ENCODE results near the gene DCAF8.

DCAF8 gene

DNA sequence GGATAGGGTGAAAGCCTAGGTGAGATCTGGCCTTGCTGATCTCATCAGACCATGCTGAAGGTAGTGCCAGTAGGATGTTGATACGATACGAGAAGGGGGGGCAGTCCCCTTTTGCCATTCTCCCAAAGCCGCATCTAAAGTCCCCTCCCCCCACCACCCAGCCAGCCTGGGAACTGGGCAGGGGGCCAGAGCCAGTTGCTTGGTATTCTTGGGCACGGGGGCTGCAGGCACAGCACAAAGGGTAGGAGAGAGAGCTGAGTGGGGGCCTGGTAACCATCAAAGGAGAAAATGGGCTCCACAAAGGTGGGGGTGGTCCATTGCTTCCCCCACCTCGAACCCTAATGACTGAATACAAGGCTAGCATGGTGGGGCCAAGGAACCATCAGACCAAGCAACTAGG is 51.8 kb downstream of the DCAF8 start:
- no peak for TF ChIP-seq SNAI2 (CRISPR knock-in tag; IDR thresholded peaks at IDR 0.05)
- TF ChIP-seq, protein P1, sequence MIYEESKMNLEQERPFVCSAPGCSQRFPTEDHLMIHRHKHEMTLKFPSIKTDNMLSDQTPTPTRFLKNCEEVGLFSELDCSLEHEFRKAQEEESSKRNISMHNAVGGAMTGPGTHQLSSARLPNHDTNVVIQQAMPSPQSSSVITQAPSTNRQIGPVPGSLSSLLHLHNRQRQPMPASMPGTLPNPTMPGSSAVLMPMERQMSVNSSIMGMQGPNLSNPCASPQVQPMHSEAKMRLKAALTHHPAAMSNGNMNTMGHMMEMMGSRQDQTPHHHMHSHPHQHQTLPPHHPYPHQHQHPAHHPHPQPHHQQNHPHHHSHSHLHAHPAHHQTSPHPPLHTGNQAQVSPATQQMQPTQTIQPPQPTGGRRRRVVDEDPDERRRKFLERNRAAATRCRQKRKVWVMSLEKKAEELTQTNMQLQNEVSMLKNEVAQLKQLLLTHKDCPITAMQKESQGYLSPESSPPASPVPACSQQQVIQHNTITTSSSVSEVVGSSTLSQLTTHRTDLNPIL (CRISPR knock-in tag; IDR thresholded peaks at IDR 0.05; ENCODE audit: low read depth): no peak
- TF ChIP-seq, protein P2, sequence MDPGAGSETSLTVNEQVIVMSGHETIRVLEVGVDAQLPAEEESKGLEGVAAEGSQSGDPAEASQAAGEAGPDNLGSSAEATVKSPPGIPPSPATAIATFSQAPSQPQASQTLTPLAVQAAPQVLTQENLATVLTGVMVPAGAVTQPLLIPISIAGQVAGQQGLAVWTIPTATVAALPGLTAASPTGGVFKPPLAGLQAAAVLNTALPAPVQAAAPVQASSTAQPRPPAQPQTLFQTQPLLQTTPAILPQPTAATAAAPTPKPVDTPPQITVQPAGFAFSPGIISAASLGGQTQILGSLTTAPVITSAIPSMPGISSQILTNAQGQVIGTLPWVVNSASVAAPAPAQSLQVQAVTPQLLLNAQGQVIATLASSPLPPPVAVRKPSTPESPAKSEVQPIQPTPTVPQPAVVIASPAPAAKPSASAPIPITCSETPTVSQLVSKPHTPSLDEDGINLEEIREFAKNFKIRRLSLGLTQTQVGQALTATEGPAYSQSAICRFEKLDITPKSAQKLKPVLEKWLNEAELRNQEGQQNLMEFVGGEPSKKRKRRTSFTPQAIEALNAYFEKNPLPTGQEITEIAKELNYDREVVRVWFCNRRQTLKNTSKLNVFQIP (CRISPR knock-in tag; IDR thresholded peaks at IDR 0.05; ENCODE audit: borderline replicate concordance, low read depth): no peak
- no peak for TF ChIP-seq OSR1 (CRISPR knock-in tag; IDR thresholded peaks at IDR 0.05)
- TF ChIP-seq, protein P3, sequence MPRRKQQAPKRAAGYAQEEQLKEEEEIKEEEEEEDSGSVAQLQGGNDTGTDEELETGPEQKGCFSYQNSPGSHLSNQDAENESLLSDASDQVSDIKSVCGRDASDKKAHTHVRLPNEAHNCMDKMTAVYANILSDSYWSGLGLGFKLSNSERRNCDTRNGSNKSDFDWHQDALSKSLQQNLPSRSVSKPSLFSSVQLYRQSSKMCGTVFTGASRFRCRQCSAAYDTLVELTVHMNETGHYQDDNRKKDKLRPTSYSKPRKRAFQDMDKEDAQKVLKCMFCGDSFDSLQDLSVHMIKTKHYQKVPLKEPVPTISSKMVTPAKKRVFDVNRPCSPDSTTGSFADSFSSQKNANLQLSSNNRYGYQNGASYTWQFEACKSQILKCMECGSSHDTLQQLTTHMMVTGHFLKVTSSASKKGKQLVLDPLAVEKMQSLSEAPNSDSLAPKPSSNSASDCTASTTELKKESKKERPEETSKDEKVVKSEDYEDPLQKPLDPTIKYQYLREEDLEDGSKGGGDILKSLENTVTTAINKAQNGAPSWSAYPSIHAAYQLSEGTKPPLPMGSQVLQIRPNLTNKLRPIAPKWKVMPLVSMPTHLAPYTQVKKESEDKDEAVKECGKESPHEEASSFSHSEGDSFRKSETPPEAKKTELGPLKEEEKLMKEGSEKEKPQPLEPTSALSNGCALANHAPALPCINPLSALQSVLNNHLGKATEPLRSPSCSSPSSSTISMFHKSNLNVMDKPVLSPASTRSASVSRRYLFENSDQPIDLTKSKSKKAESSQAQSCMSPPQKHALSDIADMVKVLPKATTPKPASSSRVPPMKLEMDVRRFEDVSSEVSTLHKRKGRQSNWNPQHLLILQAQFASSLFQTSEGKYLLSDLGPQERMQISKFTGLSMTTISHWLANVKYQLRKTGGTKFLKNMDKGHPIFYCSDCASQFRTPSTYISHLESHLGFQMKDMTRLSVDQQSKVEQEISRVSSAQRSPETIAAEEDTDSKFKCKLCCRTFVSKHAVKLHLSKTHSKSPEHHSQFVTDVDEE (CRISPR knock-in tag; IDR thresholded peaks at IDR 0.05): no peak
- no peak for TF ChIP-seq ISL1 (CRISPR knock-in tag; IDR thresholded peaks at IDR 0.05)
- no peak for TF ChIP-seq ZNF70 (CRISPR knock-in tag; IDR thresholded peaks at IDR 0.05)
- no peak for TF ChIP-seq ESRRG (CRISPR knock-in tag; IDR thresholded peaks at IDR 0.05)
- TF ChIP-seq RARB (CRISPR knock-in tag; IDR thresholded peaks at IDR 0.05): no peak
- TF ChIP-seq ZNF565 (CRISPR knock-in tag; conservative IDR thresholded peaks at IDR 0.05; ENCODE audit: low read depth): no peak
- TF ChIP-seq BACH2 (CRISPR knock-in tag; IDR thresholded peaks at IDR 0.05; ENCODE audit: borderline replicate concordance): no peak
- no peak for TF ChIP-seq GLIS3 (CRISPR knock-in tag; IDR thresholded peaks at IDR 0.05)
- TF ChIP-seq CSDC2 (CRISPR knock-in tag; IDR thresholded peaks at IDR 0.05): no peak
- no peak for TF ChIP-seq ZFP30 (CRISPR knock-in tag; IDR thresholded peaks at IDR 0.05)
- no peak for TF ChIP-seq TCF4 (CRISPR knock-in tag; IDR thresholded peaks at IDR 0.05; ENCODE audit: borderline replicate concordance)
- no peak for TF ChIP-seq ZNF8 (CRISPR knock-in tag; IDR thresholded peaks at IDR 0.05)
- no peak for ATAC-seq

DNA sequence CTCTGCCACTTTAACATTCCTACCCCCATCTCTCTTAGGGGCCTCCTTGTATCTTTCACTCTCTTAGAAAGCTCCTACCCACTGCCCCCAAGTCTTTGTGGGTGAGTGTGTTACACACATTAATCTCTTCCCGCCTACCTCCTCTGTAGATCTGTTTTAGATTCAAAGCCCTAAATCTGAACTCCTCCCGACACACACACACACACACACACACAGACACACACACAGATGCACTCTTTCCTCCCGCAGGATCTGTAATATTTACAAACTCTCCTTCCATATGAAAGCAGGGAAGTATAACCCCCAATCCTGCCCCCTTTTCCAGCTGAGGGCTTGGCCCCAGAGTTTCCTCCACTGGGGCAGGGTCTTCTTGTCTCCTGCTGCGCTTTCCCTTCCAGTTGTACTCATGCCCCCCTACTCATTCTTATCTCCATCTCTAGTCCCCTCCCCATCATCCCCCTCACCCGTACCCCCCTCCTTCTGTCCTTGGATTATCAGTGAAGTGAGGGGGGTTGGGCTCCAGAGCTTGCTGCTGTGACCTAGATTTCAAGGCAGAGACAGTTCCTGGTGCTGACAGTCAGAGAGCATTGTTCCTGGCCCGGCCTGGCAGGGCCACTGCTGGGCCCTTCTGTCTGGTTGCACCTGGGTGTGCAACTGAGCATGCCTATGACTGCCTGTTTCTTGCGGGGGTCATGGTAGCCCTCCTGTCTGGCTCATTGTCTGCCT is 52.9 kb downstream of the DCAF8 start:
- no peak for ATAC-seq
- TF ChIP-seq, protein P1 (CRISPR knock-in tag; IDR thresholded peaks at IDR 0.05; ENCODE audit: low read depth): no peak
- TF ChIP-seq ZFP3 (CRISPR knock-in tag; IDR thresholded peaks at IDR 0.05): no peak
- TF ChIP-seq, protein P4, sequence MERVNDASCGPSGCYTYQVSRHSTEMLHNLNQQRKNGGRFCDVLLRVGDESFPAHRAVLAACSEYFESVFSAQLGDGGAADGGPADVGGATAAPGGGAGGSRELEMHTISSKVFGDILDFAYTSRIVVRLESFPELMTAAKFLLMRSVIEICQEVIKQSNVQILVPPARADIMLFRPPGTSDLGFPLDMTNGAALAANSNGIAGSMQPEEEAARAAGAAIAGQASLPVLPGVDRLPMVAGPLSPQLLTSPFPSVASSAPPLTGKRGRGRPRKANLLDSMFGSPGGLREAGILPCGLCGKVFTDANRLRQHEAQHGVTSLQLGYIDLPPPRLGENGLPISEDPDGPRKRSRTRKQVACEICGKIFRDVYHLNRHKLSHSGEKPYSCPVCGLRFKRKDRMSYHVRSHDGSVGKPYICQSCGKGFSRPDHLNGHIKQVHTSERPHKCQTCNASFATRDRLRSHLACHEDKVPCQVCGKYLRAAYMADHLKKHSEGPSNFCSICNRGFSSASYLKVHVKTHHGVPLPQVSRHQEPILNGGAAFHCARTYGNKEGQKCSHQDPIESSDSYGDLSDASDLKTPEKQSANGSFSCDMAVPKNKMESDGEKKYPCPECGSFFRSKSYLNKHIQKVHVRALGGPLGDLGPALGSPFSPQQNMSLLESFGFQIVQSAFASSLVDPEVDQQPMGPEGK (CRISPR knock-in tag; IDR thresholded peaks at IDR 0.05; ENCODE audit: borderline replicate concordance): no peak
- no peak for TF ChIP-seq GLIS3 (CRISPR knock-in tag; IDR thresholded peaks at IDR 0.05)

DNA sequence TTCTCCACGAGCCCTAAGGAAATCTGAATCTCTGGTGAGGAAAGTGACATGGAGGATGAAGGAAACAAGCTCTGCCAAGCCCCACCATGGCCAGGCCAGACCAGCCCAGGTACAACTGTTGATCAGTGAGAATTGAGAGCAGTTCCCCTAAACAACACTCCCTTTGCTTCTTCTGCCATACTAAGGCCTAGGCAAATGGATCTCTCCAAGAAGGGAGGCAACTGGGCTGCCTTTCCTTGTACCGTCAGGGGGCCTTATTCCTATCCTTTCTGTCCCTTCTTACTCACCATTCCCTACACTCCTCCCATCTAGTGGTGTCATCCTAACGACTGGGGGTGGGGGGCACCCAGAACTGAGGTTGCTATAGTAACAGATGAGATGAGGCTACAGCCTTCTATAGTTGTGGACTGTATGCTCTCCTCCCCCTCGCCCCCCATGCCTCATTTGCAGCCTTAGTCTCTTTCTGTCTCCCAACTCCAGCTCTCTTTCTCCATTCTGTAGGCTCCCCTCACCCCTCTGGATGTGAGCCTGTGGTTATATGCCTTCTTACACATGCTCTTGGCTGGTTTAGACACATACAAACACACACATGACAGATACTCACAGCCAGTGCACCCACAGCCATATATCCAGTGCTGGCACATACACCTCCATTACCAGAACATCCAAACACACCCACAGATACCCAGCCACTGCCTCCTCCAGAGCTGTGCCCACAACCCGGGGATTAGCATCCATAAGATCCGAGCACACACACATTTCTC is 53.6 kb downstream of the DCAF8 start:
- no peak for ATAC-seq
- TF ChIP-seq ZNF8 (CRISPR knock-in tag; IDR thresholded peaks at IDR 0.05) (no peak), ZFP30 (CRISPR knock-in tag; IDR thresholded peaks at IDR 0.05) (no peak), ZC3H10 (CRISPR knock-in tag; IDR thresholded peaks at IDR 0.05) (no peak), ESRRG (CRISPR knock-in tag; IDR thresholded peaks at IDR 0.05) (no peak), SNAI2 (CRISPR knock-in tag; IDR thresholded peaks at IDR 0.05) (no peak), ISL1 (CRISPR knock-in tag; IDR thresholded peaks at IDR 0.05) (no peak), PPARA (CRISPR knock-in tag; IDR thresholded peaks at IDR 0.05; ENCODE audit: borderline replicate concordance) (no peak), GLIS3 (CRISPR knock-in tag; IDR thresholded peaks at IDR 0.05) (no peak)
- TF ChIP-seq, protein P4 (CRISPR knock-in tag; IDR thresholded peaks at IDR 0.05; ENCODE audit: borderline replicate concordance): no peak
- TF ChIP-seq, protein P1 (CRISPR knock-in tag; IDR thresholded peaks at IDR 0.05; ENCODE audit: low read depth): no peak
- TF ChIP-seq, protein P2 (CRISPR knock-in tag; IDR thresholded peaks at IDR 0.05; ENCODE audit: borderline replicate concordance, low read depth): no peak
